Epidermal melanocyte (primary cell): ENCODE measurements around the gene MPZL1.
A peak's percentile ranks its signal among the peaks of the same experiment; 100 is the strongest.
"Not testable (repeated sequence)": the region's sequence is repeated elsewhere in the genome, so short reads cannot be mapped to it uniquely, and the experiment has no call there.

ENCODE experiments used
- DNase-seq: peaks from one replicate; pipeline ENCODE4 v3.0.0; 2011; ENCODE audit warnings: low spot score; ENCODE audit not compliant: insufficient read length

Gene MPZL1

DNA sequence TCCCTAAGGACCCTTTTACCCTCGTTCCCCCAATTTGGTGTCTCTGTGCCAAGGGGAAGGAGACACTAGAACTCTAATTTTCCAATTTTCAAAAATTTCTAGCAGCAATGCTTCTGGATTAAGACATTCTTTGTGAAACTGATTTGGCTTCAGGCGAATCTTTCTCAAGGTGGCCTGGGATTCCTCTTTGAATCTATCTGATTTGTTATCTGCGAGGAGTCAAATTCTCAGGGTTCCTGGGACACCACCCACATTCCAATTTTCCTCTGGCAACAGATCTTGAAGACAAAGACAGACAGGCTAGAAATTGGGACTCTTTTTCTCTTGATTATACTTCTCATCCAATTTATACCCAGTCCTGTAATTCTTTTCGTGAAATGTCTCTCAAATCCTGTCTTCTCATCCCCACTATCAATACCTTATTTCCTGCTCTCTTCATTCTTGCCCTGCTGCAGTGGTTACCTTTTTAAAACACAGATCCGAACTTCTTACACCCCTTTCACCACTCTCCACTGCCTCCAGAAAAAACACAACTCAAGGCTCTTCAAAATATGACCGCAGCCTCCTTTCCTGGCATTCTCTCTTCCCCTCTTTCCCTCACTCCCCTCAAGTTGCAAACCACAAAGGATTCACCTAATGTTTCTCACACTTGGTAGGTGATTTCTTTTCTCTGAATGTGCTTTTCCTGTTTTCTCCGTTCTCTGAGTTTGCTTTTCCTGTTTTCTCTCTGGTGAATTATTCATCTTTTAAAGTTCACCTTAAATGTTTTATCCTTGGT lies 2.7 kb upstream of the MPZL1 start:
- no peak for DNase-seq

DNA sequence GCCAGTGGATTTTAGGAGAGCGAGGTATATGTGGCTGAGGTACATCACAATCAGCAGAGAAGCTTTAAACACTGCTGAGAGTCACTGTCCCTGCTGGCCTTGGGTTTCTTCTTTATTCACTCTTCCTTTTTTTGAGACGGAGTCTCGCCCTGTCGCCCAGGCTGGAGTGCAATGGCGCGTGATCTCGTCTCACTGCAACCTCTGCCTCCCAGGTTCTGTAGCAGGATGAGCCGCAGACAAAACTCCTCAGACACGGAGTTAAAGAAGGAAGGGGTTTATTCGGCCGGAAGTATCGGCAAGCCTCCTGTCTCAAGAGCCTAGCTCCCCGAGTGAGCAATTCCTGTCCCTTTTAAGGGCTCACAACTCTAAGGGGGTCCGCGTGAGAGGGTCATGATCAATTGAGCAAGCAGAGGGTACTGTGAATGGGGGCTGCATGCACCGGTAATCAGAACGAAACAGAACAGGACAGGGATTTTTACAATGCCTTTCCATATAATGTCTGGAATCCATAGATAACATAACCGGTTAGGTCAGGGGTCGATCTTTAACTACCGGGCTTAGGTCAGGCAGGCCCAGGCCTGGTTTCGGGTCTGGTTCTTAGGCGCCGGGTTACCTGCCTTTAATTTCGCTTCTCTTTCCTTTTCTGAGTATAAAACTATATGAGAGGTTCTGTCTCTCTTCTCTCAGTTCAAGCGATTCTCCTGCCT lies 1.9 kb upstream of the MPZL1 start:
- not testable (repeated sequence) for DNase-seq

DNA sequence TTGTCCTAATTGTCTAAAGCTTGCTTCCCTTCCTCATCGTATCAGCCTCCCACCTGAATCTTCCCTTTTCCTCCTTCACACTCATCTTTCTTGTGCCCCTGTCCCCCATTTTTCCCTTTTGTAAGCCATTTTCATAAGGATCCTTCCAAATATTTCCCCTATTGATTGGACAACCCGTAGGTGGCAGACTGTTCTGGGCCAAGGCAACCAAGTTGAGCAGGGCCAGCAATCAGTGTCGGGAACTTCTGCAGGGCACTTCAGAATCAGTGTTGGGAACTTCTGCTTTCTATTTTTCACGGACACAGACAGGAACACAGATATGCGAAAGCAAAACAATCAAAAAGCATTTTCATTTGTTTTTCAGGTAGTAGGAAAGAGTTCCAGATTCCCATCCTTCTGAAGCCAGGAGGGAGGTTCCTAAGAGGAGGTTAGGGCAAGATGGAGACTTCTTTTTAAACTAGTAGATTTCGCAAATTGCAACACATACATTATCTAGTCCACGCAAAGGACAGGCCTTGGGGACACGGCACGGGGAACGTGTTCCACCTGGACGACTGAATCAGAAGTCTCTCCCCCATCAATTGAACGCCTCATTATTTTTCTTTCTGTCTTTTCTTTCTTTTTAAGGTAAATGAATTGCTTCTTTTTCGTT lies 691 bp upstream of the MPZL1 start:
- DNase-seq = peak; percentile 27

DNA sequence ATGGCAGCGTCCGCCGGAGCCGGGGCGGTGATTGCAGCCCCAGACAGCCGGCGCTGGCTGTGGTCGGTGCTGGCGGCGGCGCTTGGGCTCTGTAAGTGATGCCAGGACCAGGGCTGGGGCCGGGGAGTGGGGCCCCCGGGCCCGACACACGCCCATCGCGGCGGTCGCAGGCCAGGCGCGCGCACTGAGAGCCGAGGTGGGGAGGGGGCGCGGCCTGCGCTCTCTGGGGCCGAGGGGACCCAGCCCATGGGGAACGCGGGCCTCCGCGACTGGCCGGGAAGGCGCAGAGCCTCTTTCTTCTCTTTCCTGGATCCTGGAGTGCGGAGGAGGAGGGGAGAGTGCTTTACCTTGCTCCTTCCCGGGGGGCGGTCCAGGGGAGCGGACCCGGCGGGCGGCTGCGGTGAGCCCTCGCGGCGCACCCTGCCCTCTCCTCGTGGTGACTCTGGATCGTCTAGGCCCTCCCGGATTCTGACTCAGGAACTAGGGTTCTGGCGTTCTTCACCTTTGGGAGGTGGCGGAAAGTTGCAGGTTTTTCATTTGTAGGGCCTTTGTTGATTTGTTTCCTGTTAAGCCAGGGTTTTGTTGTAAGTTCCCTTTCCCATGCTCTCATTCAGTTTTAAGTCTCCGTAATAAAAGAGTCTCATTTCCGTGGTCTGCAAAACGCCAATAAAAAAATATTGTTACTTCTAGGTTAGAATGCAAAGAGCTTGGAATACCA lies 529 bp downstream of the MPZL1 start:
- DNase-seq = peak; percentile 21

DNA sequence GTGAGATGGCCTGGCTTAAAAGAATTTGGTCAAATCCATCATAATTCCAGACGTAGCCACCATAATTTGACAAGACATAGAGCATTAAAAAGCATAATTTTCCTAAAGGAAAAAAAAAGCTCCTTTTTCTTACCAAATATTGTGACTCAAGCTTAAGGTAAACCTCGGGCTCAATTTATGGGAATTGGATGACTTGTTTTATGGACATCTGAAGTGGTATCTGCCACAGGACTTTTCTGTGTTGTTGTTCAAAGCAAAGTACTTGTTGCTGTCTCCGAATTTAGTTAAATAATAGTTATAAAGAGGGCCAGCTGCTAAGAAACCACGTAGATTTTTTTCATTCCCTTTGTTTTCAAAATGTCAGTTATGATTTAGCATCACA lies 1.1 kb downstream of the MPZL1 start:
- no peak for DNase-seq

DNA sequence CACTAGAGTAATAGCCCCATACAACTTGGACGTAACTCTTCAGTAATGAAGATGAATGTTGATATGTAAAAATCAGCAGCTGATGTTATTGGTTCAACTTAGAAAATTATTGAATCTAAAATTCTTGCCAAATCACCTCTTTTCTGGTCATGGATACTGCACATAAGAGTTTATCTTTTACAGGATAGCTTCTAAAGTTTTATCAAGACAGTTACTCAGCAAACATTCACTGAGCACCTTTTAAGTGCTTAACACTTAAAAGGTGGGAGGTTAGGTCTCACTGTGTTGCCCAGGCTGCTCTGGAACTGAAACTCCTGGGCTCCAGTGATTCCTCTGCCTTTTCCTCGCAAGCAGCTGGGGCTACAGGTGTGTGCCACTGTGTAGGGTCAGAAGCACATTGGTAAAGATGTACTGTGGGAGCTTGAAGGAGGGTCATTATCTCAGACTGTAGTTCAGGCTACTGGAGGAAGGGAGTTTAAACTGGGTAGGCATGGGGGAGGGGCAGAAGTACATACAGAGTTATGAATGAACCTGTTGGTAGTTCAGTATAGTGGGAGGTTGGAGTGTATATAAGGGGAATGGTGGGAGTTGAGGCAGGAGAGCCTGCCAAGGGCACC lies 2.0 kb downstream of the MPZL1 start:
- DNase-seq = no peak

DNA sequence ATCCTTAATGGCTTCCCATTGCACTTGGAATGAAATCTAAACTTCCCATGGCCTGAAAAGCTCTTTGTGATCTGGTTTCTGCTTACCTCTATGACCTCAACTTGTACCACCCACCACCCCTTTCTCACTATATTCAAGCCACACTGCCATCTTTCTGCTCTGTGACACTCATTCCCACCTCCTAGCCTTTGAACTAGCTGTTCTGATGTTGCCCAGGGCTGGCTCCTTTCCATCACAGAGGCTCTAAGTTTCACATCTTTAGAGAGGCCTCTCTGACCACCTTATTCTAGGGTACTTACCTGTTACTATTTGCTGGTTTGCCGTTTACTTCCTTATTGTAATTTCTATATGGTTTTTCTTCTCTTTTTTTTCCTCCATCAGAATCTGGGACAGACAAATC lies 4.2 kb downstream of the MPZL1 start:
- DNase-seq = no peak

DNA sequence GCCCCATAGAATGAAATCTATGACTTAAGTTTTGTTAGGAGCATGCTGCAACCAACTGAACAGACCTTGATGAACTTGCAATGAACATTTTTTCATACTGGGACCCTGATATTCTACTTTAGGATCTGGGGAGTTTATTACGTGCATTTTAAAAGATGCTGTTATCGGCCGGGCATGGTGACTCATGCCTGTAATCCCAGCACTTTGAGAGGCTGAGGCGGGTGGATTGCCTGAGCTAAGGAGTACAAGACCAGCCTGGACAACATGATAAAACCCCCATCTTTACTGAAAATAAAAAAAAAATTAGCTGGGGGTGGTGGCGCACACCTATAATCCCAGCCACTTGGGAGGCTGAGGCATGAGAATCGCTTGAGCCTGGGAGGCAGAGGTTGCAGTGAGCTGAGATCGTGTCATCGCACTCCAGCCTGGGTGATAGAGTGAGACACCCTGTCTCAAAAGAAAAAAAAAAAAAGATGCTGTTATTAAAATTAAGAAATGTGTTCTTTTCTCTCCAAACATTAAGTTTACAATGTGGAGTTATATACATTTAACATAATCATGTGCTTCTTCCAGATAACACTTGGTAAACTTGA lies 7.1 kb downstream of the MPZL1 start:
- DNase-seq = no peak

DNA sequence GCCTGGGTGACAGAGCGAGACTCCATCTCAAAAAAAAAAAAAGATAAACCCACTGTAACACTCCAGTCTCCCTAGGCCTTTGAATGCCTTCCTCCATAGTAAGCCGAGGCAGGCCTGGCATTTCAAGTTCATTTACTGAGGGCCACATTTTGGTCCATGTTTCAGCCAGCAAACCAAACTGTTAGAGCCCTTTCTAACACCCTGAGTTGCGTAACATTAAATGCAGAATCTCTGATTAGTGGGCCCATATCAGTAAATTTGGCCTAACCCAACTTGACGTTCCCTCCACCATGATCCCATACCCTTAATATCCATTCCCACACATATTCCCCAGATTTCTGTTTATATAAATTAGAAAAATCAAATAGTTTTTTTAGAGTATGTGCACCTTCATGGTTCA lies 12.4 kb downstream of the MPZL1 start:
- DNase-seq = no peak

DNA sequence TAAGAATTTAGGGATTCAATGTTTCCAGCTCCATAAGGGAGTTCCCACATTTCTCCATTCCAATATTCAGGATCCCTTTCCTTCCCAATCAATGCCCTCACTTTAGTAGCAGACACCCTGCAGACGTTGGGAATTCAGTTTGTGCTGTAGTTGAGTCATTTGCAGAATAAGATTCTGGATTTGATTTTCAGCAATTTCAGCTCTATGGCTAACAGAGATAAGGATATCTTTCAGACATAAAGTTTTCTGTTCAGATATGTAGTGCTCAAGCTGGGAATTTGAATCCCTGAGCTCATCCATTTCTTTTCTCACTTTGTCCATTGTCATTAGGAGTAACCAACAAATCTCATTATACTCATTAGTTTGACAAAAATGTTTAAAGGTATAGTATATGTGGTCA lies 13.1 kb downstream of the MPZL1 start:
- DNase-seq = no peak

DNA sequence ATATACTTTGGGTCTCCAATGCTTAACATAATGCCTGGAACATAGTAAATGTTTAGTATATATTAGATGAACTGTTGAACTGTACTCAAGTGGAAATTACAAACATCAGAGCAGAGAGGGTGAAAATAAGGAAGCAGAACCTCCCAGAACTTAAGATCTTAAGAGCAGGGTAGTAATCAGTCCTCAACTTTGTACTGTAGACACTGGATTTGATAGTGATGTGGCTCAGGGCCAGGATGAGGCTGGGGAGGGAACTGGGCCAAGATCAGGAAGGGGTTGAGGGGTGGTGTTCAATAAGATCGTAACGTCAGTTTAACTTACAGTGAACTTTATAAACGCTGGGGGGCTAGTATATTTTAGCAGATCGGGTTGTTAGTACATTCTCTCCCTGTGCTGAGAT lies 15.4 kb downstream of the MPZL1 start:
- DNase-seq = no peak

DNA sequence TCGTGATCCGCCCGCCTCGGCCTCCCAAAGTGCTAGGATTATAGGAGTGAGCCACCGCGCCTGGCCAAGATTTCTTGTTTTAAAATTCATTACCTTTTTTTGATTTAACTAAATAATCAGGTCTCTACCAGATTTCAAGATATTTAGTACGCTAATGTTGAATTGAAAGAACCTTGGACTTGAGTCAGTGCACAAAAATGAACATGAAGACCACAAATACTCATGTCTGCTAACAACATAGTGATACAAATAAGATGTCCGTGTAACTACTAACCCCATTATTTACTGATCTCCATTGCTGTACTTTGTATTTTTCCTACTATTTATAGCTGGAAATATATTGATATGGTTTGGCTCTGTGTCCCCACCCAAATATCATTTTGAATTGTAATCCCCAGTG lies 16.4 kb downstream of the MPZL1 start:
- no peak for DNase-seq

DNA sequence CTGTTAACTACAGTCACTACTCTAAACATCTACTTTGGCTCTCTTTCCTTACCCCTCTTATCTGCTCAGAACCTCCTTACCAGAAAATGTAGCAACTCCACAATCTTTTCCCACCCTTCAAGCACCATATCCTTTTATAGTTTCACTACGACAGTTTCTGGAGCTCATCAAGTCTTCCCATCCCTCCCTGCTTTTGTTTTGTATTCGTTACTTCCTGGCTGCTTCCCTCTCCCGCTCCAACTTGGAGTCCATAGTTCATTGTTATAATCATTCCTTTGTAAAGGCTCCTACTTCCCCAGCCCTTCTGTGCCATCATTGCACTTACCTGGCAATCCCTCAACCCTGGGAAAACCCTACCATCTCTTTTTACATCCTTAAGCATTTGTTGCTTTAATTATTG lies 18.0 kb downstream of the MPZL1 start:
- no peak for DNase-seq

DNA sequence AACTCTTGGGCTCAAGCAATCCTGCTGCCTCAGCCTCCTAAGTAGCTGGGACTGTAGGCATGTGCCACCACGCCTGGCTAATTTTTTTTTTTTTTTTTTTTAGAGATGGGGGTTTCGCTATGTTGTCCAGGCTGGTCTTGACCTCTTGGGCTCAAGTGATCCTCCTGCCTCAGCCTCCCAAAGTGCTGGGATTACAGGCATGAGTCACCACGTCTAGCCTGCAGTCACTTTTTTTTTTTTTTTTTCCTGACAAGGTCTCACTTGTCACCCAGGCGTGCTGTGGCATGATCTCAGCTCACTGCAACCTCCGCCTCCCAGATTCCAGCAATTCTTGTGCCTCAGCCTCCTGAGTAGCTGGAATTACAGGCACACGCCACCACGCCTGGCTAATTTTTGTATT lies 19.3 kb downstream of the MPZL1 start:
- not testable (repeated sequence) for DNase-seq

DNA sequence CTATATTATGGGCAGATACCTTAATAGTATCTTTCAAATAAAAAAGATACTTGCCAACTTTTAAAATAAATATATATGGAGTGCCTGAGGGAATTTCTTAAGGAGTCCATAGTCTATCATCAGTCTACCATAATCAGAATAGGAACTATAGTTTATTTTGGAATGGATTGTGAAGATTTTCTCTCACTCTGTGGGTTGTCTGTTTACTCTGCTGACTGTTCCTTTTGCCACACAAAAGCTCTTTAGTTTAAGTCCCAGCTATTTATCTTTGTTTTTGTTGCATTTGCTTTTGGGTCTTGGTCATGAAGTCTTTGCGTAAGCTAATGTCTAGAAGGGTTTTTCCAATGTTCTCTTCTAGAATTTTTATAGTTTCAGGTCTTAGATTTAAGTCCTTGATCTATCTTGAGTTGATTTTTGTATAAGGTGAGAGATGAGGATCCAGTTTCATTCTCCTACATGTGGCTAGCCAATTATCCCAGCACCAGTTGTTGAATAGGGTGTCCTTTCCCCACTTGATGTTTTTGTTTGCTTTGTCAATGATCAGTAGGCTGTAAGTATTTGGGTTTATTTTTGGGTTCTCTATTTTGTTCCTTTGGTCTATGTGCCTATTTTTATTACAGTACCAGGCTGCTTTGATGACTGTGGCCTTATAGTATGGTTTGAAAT lies 20.7 kb downstream of the MPZL1 start:
- DNase-seq = not testable (repeated sequence)

DNA sequence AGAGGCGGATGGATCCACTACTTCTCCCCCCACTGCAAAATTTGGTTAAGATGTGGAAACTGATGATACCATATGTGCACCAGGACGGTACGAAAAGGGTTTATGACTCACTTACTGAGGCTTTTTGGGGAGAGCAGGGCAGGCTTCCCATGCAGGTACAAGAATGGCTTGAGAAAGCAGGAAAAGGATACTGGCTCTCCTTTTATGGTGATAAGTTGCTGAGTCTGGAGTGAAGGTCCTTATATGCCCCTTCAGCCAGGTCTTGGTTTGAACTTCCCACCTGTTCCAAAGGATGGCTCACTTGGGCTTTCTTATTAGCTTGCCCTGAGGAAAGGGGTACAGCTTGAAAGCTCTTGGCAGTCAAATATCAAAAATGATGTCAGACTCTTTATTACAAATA lies 23.1 kb downstream of the MPZL1 start:
- DNase-seq = no peak

DNA sequence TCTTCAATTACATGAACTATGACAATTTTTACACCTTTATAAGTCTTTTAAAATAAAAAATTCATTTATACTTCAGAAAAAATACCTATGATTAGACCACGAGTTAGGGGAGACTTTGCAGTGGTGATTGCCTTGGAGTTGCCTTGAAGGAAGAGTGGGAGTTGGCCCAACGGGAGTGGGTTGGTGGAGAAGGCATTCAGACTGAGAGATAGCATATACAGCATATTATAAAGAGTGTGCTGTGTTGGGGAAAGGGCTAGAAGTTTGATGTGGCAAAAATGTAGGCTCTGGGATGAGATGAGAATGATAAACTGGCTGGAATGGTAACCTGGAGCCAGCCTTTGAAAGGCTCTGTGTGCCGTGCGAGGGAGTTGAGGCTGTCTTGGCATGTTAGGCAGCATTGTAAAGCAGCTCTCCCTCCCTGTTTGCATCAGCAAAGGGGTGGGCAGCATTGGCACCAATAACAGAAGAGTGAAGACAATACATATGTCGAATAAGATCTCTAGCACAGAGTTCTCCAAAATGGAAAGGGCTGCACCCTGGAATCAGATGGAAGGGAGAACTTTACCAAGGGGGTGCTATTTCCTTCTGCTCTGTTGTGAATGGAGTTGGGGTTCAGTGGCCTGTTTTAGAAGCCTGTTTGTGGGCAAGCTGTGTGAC lies 24.4 kb downstream of the MPZL1 start:
- DNase-seq = no peak

DNA sequence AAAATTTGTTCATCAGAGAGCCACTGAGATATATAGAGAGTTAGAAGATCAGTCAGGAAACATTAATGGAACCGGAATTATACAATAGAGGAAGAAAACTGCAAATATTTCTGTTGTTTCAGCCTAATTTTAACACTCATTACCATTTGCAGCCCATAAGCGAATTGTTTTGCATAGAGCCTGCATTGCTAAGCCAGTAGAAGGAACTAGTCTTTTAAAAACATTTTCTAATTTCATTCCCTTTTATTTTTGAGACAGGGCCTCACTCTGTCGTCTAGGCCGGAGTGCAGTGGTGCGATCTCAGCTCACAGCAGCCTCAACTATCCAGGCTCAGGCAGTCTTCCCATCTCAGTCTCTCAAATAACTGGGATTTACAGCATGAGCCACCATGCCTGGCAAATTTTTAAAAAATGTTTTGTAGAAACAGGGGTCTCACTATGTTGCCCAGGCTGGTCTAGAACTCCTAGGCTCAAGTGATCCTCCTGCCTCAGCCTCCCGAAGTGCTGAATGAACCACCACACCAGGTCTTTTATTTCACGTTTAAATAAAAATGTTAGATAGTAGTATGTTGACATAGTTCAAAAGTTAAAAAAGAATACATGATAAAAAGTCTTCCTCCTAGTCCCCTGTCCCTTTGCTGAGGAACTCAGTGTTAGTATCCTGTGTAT lies 25.3 kb downstream of the MPZL1 start:
- DNase-seq = no peak

DNA sequence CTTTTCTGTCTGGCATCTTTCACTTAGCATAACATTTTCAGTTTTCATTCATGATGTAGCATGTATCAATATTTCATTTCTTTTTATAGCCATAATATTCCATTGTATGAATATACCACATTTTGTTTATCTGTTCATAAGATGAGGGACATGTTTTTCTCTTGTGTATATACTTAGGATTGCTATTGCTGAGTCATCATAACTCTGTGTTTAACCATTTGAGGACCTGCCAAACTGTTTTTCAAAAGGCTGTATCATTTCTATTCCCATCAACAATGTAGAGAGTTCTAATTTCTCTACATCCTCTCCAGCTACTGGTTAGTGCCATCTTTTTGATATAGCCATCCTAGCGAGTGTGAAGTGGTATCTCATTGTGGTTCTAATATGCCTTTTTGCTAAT lies 26.2 kb downstream of the MPZL1 start:
- no peak for DNase-seq

DNA sequence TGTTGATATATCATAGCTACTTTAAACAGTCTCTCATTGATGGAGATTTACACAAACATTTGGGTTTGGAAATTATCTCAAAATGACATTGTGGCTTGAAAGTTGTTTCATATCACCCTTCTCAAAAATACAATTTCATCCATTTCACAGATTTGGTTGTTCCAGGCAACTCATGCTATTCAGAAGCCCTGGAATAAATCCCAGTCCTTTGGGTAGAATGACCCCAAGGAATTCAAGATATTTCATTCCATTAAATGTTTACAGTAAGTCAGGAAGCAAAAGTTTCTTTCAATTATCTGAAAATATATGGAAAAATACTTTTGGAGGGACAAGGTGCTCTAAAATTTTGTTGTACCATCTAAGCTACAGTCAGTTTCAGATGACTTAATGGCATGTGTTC lies 27.1 kb downstream of the MPZL1 start:
- DNase-seq = no peak
